GM12872 (cell line): Measurements from ENCODE around the gene ABHD17C.

ENCODE experiments used
- TF ChIP-seq, protein P1 (sequence below): IDR thresholded peaks from 3 replicates; pipeline ENCODE4 v1.5.1; 2011; ENCODE audit warnings: low read depth, mild to moderate bottlenecking, low read length, moderate library complexity; ENCODE audit not compliant: insufficient read depth

ABHD17C gene

DNA sequence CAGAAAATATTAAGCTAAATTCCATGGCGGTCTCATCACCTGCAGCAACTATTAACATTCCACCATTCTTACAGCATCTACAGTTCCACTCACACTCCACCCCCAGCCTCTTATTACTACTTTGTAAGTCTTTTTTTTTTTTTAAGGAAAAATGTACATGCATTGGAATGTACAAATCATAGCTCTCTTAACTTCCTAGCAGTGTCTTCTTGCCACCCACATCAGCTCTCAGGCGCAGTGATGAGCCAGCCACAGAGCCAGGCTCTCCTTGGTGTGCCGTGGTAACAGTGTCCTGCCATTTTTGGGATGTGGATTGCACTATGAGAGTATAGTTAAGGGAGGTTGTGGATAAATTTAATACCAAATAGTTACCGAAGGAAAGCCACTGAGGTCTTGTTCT, 17.8 kb downstream of the ABHD17C start:
- TF ChIP-seq, protein P1, sequence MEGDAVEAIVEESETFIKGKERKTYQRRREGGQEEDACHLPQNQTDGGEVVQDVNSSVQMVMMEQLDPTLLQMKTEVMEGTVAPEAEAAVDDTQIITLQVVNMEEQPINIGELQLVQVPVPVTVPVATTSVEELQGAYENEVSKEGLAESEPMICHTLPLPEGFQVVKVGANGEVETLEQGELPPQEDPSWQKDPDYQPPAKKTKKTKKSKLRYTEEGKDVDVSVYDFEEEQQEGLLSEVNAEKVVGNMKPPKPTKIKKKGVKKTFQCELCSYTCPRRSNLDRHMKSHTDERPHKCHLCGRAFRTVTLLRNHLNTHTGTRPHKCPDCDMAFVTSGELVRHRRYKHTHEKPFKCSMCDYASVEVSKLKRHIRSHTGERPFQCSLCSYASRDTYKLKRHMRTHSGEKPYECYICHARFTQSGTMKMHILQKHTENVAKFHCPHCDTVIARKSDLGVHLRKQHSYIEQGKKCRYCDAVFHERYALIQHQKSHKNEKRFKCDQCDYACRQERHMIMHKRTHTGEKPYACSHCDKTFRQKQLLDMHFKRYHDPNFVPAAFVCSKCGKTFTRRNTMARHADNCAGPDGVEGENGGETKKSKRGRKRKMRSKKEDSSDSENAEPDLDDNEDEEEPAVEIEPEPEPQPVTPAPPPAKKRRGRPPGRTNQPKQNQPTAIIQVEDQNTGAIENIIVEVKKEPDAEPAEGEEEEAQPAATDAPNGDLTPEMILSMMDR = no peak

DNA sequence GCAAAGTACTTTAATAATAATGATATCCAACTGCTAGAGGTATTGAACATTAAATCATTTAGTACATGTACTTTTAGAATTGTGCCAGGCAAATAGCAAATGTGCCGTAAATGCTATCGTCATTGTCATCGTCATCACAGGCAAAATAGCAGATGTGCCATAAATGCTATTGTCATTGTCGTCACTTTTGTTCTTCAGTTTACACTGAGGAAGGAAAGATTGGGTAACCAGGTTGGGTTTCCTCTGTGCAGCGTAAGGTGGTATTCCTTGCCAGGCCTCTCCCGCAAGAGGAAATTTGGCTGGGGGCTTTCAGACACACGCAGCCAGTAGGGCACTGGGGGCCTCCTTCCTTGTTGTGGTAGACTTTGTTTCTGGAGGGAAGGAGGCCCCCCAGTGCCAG, 26.4 kb downstream of the ABHD17C start:
- TF ChIP-seq, protein P1 = no peak

DNA sequence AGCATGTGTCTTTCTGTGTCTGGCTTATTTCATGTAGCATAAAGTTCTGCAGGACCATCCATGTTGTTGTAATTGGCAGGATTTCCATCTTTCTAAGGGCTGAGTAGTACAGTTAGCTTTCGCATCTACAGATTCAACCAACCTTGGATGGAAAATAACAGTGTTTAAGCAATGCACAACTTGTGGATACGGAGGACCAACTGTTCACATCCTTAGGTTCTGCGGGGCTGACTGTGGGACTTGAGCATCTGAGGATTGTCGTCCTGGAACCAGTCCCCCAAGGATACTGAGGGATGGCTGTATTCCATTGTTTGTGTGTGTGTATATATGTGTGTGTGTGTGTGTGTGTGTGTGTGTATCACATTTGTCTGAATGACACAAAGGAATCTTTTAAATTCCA, 27.7 kb downstream of the ABHD17C start:
- TF ChIP-seq, protein P1 = no peak

DNA sequence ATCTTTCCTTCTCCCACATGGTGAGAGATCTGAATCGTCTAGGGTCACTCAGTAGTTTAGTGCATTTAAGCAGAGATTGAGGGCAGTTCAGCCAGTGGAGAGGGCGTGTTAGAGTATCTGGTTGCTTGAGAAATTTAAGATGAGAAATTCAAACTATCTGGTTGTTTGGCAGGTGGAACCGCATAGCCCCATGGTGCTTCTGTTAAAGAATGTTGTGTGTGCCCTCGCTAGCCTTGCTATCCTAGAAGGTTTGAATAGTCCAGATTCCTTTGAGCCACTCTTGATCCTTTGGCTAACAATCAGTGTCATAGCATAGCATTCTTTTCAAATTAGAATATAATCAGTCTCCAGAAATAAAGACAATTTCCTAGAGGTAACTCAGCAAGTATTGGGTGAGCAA, 32.1 kb downstream of the ABHD17C start:
- TF ChIP-seq, protein P1 = no peak

DNA sequence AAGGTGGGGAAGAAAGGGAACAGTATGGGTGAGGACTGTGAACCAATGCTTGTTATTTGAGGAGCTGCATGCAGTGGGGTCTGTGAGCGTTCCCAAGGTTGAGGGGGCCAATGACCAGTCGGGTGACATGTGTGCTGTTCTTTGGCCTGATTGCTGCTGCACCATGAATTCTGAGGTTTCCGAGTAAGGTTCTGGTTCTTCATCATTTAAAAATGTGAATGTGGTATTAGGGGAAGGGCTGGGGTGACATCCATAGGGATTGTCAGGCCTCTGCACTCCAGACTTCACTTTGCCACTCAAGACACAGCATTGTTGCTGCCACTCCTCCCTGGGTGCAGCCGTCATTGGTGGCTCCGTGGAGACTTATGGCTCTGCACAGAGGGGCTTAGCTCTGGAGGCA, 32.5 kb downstream of the ABHD17C start:
- TF ChIP-seq, protein P1 = no peak

DNA sequence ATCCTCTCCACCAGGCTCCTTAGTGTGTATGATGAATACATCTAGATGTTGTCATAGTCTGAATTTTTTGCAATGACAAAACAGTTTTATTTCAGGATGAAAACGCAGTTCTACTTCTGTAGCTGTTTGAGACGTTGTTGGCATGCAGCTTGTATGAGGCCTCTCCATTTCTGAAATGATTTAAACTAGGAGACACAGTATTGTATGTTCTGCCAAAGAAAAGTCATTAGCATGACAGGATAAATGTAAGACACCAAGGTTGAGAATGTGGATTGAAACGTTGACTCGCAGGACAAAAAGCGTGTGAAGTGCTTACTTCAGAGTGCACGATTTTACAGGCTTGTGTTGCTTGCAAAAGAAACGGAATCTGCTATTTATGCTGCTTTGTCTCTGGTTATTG, 35.3 kb downstream of the ABHD17C start:
- TF ChIP-seq, protein P1 = no peak

DNA sequence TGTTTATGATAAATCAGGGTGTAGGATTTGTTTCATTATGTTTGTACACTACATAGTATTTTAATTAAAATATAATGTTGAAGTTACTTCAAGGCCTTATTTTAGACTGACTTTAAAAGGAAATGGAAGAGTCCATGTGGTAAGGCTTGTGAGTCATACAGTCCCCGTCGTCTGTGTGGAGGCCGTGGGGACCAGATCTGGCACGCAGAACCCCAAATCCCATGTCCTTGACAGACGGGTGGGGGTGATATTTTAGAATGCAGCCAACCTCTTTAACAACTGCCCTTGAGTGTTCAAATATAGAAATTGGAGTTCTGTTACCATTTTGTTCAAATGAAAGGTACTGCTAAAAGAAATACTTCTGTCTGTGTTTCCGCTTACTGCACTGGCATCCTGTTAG, 35.8 kb downstream of the ABHD17C start:
- TF ChIP-seq, protein P1 = no peak

DNA sequence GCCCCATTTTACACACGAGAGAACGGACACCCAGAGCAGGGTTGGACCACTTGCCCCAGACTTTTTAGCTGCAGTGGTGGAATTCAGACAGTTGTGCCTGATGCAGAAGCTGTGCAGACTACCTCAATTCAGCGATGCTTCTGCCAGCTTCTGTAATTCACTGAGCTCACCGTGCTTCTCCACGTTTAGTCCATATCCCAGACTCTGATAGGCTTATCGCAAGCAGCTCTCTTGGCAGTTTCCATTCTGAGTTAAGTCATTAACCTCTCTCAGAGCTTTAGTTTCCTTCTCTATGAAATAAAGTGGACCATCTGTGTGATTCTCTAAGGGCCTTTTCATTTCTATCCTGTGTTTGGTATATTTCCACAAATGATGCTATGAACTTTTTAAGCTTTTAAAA, 37.1 kb downstream of the ABHD17C start:
- TF ChIP-seq, protein P1 = no peak
